ENCODE measurements around the gene ELF3.

- TF ChIP-seq CTCF (IDR thresholded peaks at IDR 0.05) (no peak), POLR2A (IDR thresholded peaks at IDR 0.05) (no peak), POLR2AphosphoS5 (IDR thresholded peaks at IDR 0.05) (no peak), EP300 (IDR thresholded peaks at IDR 0.05) (no peak)
Observed at GRCh38 chr1:202015662-202015937, 5.2 kb downstream of the ELF3 start.
